Lower leg skin (tissue), 4 donors: ENCODE results near the gene EXOC1. TPM values are rescaled to one million over a fixed set of nuclear protein-coding genes. Genes with fewer than 3 reads are reported as not detected.
"Not testable (repeated sequence)": the region's sequence is repeated elsewhere in the genome, so short reads cannot be mapped to it uniquely, and the experiment has no call there.

Source experiments
- DNase-seq, 2 donors: peaks; one replicate each; pipeline ENCODE4 v3.0.0-alpha.2; 2019; ENCODE audit warnings: low spot score in 2 of 2
- H3K4me3 ChIP-seq: fragments of 200-600 bp; sonication (generic); 2 replicates; pipeline ENCODE4 v1.5.1; 2017; ENCODE audit warnings: mild to moderate bottlenecking, low read depth; ENCODE audit not compliant: poor library complexity, severe bottlenecking
- CTCF ChIP-seq, 3 donors: fragments of 450-650 bp; IDR thresholded peaks; one replicate each; pipeline ENCODE4 v1.5.1; 2016; ENCODE audit warnings: antibody characterized with exemption in 3 of 3, mild to moderate bottlenecking in 3 of 3, moderate library complexity in 2 of 3
- POLR2A ChIP-seq, 2 donors: fragments of 450-650 bp; IDR thresholded peaks; one replicate each; pipeline ENCODE4 v1.6.1; 2016 to 2017; ENCODE audit warnings: antibody characterized with exemption in 2 of 2, mild to moderate bottlenecking in 1 of 2, moderate library complexity in 1 of 2
- WGBS, 2 donors: methylation state at CpG; one replicate each; pipeline ENCODE4 v1.1.5; 2018; 5-methylcytosine and 5-hydroxymethylcytosine counted together
- intact Hi-C: fragments of 100-400 bp; cut with DNase I; formaldehyde crosslinking; loops from one replicate; pipeline ENCODE4 v1.15.0; 2023; ENCODE audit warnings: low total_unique reads
- total RNA-seq, 4 donors: library from RNA; depleted of rRNA; stranded (reverse); fragments of >200 nt; gene quantifications; one replicate each; pipeline ENCODE4 v1.1.0, GENCODE V29; 2016

The EXOC1 gene
- total RNA-seq, 4 donors from 2014 or later = 31.3 to 40.6 (median 36.8) TPM

DNA sequence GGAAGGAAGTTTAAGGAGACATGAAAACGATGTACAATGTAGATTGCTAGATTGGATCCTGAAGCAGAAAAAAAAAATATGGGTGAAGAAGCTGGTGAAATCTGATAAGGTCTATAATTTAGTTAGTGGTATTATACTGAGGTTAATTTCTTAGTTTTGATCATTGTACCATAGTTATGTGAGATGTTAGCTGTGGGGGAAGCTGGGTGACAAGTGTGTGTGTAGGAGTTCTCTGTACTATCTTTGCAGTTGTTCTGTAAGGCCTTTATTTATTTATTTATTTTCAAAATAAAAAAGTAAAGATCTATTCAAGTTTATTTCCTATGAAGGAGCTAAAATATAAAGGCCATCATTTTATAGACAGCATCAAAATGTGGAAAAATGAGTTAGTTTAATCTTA, 12.5 kb upstream of the EXOC1 start:
- no peak overlapping the region for H3K4me3 ChIP-seq
- TF ChIP-seq POLR2A (IDR thresholded peaks at IDR 0.05) (no peak), CTCF (IDR thresholded peaks at IDR 0.05) (no peak)
- intact Hi-C loops = no loop called here
- 85 to 86% methylated on average over 1 of the region's 1 CpG for WGBS, 2 donors
- no peak for DNase-seq

- WGBS, 2 donors = 64 to 76% methylated on average over 18 to 20 of the region's 22 CpGs
- DNase-seq, H3K4me3 ChIP-seq, intact Hi-C loops: not testable (repeated sequence)
Measured at GRCh38 chr4:55841373-55842239, 11.8 kb upstream of the EXOC1 start.

DNA sequence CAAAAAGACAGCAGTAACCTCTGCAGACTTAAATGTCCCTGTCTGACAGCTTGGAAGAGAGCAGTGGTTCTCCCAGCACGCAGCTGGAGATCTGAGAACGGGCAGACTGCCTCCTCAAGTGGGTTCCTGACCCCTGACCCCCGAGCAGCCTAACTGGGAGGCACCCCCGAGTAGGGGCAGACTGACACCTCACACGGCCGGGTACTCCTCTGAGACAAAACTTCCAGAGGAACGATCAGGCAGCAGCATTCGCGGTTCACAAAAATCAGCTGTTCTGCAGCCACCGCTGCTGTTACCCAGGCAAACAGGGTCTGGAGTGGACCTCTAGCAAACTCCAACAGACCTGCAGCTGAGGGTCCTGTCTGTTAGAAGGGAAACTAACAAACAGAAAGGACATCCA, 11.1 kb upstream of the EXOC1 start:
- intact Hi-C loops, H3K4me3 ChIP-seq, DNase-seq: not testable (repeated sequence)
- WGBS, 2 donors = 76 to 92% methylated on average over 4 to 8 of the region's 10 CpGs

- no peak overlapping the region for H3K4me3 ChIP-seq
- no peak for TF ChIP-seq POLR2A (IDR thresholded peaks at IDR 0.05)
- no peak for TF ChIP-seq CTCF (IDR thresholded peaks at IDR 0.05)
- 78 to 79% methylated on average over 9 of the region's 9 CpGs for WGBS, 2 donors
- DNase-seq = no peak
- intact Hi-C loops = no loop called here
Measured at GRCh38 chr4:55849724-55850123, 3.7 kb upstream of the EXOC1 start.

- 50 to 53% methylated on average over 6 of the region's 6 CpGs for WGBS, 2 donors
- TF ChIP-seq CTCF (IDR thresholded peaks at IDR 0.05) = no peak
- no peak for TF ChIP-seq POLR2A (IDR thresholded peaks at IDR 0.05)
- intact Hi-C loops = no loop called here
- peak in 1 of 2 donors; percentile 26 for DNase-seq
- H3K4me3 ChIP-seq = no peak overlapping the region
Measured at GRCh38 chr4:55851885-55852284, 1.6 kb upstream of the EXOC1 start.

DNA sequence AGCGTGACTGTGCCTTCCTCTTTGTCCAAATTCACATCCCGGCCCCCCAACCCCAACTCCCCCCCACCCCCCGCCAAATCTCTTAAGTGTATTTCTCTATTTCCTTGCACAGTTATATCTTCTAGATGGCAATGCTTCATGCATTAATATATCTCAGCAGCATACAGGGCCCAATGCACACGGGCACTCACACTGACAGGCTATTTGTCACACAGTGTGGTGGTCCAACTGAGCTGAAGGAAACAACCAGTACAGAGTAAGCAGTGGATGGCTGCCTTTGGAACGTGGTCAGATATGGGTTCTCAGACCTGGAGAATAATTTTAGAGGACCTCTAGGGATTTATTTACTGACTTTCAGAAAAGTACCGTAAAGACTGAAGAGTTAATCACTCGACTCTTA, 681 bp downstream of the EXOC1 start:
- WGBS, 2 donors = 20 to 23% methylated on average over 7 of the region's 7 CpGs
- intact Hi-C loops = no loop called here
- H3K4me3 ChIP-seq = peak overlapping the region; percentile 93
- no peak for DNase-seq
- TF ChIP-seq POLR2A (IDR thresholded peaks at IDR 0.05) (no peak), CTCF (IDR thresholded peaks at IDR 0.05) (no peak)

- 89 to 93% methylated on average over 1 of the region's 1 CpG for WGBS, 2 donors
- intact Hi-C loops = no loop called here
- TF ChIP-seq POLR2A (IDR thresholded peaks at IDR 0.05) (no peak), CTCF (IDR thresholded peaks at IDR 0.05) (no peak)
- no peak for DNase-seq
- no peak overlapping the region for H3K4me3 ChIP-seq
Measured at GRCh38 chr4:55857586-55857985, 4.1 kb downstream of the EXOC1 start.
